GM23338 (cell line): ENCODE data around the gene THRB. TPM values are rescaled to one million over a fixed set of nuclear protein-coding genes. Genes with fewer than 3 reads are reported as not detected.

ENCODE experiments used
- ATAC-seq: fragments of 200-7000 bp; cut with Tn5 transposase; 3 replicates; pipeline ENCODE4 v1.9.1; 2020
- DNase-seq: peaks from one replicate; pipeline ENCODE4 v3.0.0-alpha.2; 2015; ENCODE audit warnings: low spot score
- H2AFZ ChIP-seq: fragments of 200-600 bp; sonication (generic); 2 replicates; pipeline ENCODE4 v1.8.0; 2016; ENCODE audit warnings: antibody characterized with exemption, mild to moderate bottlenecking, moderate library complexity
- H3F3A ChIP-seq: fragments of 200-600 bp; sonication (generic); replicated peaks from 2 replicates; pipeline ENCODE4 v1.8.0; 2017; ENCODE audit warnings: antibody characterized with exemption, mixed run types, low read depth
- H3K27ac ChIP-seq: fragments of 200-600 bp; sonication (generic); 2 replicates; pipeline ENCODE4 v1.6.1; 2016; ENCODE audit warnings: low read depth
- H3K27me3 ChIP-seq: fragments of 200-600 bp; sonication (generic); 2 replicates; pipeline ENCODE4 v1.8.0; 2016; ENCODE audit warnings: mild to moderate bottlenecking, mixed run types, moderate library complexity; ENCODE audit not compliant: insufficient read depth
- H3K36me3 ChIP-seq: fragments of 200-600 bp; sonication (generic); 2 replicates; pipeline ENCODE4 v1.8.0; 2016; ENCODE audit warnings: mild to moderate bottlenecking; ENCODE audit not compliant: insufficient read depth
- H3K4me1 ChIP-seq: fragments of 200-600 bp; sonication (generic); 2 replicates; pipeline ENCODE4 v1.8.0; 2016; ENCODE audit warnings: mild to moderate bottlenecking, moderate library complexity; ENCODE audit not compliant: insufficient read depth
- H3K4me2 ChIP-seq: fragments of 200-600 bp; sonication (generic); 2 replicates; pipeline ENCODE4 v1.7.1; 2017; ENCODE audit warnings: mixed run types
- H3K4me3 ChIP-seq: fragments of 200-600 bp; sonication (generic); 2 replicates; pipeline ENCODE4 v1.6.1; 2016; ENCODE audit warnings: mixed run types
- H3K79me2 ChIP-seq: fragments of 200-600 bp; sonication (generic); replicated peaks from 2 replicates; pipeline ENCODE4 v1.8.0; 2017; ENCODE audit warnings: mild to moderate bottlenecking; ENCODE audit not compliant: insufficient read depth
- H3K9me2 ChIP-seq: fragments of 200-600 bp; sonication (generic); 2 replicates; pipeline ENCODE4 v1.8.0; 2017; ENCODE audit not compliant: insufficient read depth
- H4K20me1 ChIP-seq: fragments of 200-600 bp; sonication (generic); replicated peaks from 2 replicates; pipeline ENCODE4 v1.8.0; 2017; ENCODE audit warnings: mild to moderate bottlenecking; ENCODE audit not compliant: insufficient read depth
- H3K27ac Mint-ChIP-seq: 2 replicates; pipeline ENCODE4 v1.8.0; 2020; ENCODE audit warnings: inconsistent platforms, mild to moderate bottlenecking, moderate library complexity, mixed read lengths
- H3K27me3 Mint-ChIP-seq: 3 replicates; pipeline ENCODE4 v1.8.0; 2022; ENCODE audit warnings: low read depth, mild to moderate bottlenecking, moderate library complexity, mixed read lengths, inconsistent platforms; ENCODE audit not compliant: insufficient read depth, poor library complexity
- H3K36me3 Mint-ChIP-seq: 3 replicates; pipeline ENCODE4 v1.8.0; 2021; ENCODE audit warnings: low read depth, mild to moderate bottlenecking, inconsistent platforms, moderate library complexity, mixed read lengths
- H3K4me1 Mint-ChIP-seq: 3 replicates; pipeline ENCODE4 v1.8.0; 2020; ENCODE audit warnings: mild to moderate bottlenecking, inconsistent platforms, mixed read lengths
- H3K4me3 Mint-ChIP-seq: 3 replicates; pipeline ENCODE4 v1.8.0; 2021; ENCODE audit warnings: moderate library complexity, mild to moderate bottlenecking, inconsistent platforms, mixed read lengths
- H3K9me3 Mint-ChIP-seq: 3 replicates; pipeline ENCODE4 v1.8.0; 2020; ENCODE audit warnings: moderate library complexity, mild to moderate bottlenecking, inconsistent platforms, mixed read lengths
- CREB1 ChIP-seq: fragments of 250-450 bp; sonication (Bioruptor Pico); IDR thresholded peaks from 2 replicates; pipeline ENCODE4 v1.5.0; 2020; ENCODE audit warnings: low read depth, mild to moderate bottlenecking, moderate library complexity
- CTCF ChIP-seq, 2 experiments: fragments of 200-600 bp in 1 of 2; sonication (generic) in 1 of 2; conservative IDR thresholded peaks; 2 replicates each; pipeline versions ENCODE4 v1.5.1 to v1.6.1; 2016 to 2017; ENCODE audit warnings: antibody characterized with exemption in 2 of 2, low read depth in 2 of 2, mild to moderate bottlenecking in 2 of 2, moderate library complexity in 1 of 2
- EZH2 ChIP-seq: fragments of 200-600 bp; sonication (generic); IDR thresholded peaks from one replicate; pipeline ENCODE4 v1.8.0; 2017; ENCODE audit warnings: antibody characterized with exemption, mild to moderate bottlenecking, low read depth; ENCODE audit not compliant: unreplicated experiment
- NANOG ChIP-seq: IDR thresholded peaks from 2 replicates; pipeline ENCODE4 v1.6.1; 2016; ENCODE audit warnings: antibody characterized with exemption, borderline replicate concordance
- POLR2AphosphoS5 ChIP-seq: IDR thresholded peaks from 2 replicates; pipeline ENCODE4 v1.6.1; 2016; ENCODE audit warnings: antibody characterized with exemption, low read depth
- STAT1 ChIP-seq: IDR thresholded peaks from one replicate; pipeline ENCODE4 v1.6.1; 2016; ENCODE audit warnings: antibody characterized with exemption; ENCODE audit not compliant: unreplicated experiment
- ZNF114 ChIP-seq: fragments of 250-450 bp; sonication (Bioruptor Pico); IDR thresholded peaks from 2 replicates; pipeline ENCODE4 v1.5.0; 2020; ENCODE audit warnings: mild to moderate bottlenecking, moderate library complexity
- ZNF331 ChIP-seq: fragments of 250-450 bp; sonication (Bioruptor Pico); IDR thresholded peaks from 2 replicates; pipeline ENCODE4 v1.5.0; 2020; ENCODE audit warnings: low read depth, mild to moderate bottlenecking, moderate library complexity
- polyA plus RNA-seq: library from polyadenylated mRNA; unstranded; fragments of >200 nt; fragmentation: Nextera tagmentation; extraction: Ambion mirVana; gene quantifications from 2 replicates; pipeline ENCODE4 v1.2.1, GENCODE V29; 2016
- total RNA-seq: library from RNA; depleted of rRNA; stranded (reverse); fragments of >200 nt; shearing (Covaris generic); gene quantifications from 2 replicates; pipeline ENCODE4 v1.2.3, GENCODE V29; 2014
- TF ChIP-seq, protein P1 (sequence below): IDR thresholded peaks from one replicate; pipeline ENCODE4 v1.6.1; 2018; ENCODE audit warnings: antibody characterized with exemption; ENCODE audit not compliant: unreplicated experiment

The THRB gene
- total and polyA plus RNA-seq, 2 experiments from 2014 or later: 1.7 to 3.2 TPM

- Histone ChIP-seq H3K4me3 (0 out of 2 replicates have a peak overlapping the region, but pooled peaks have one; percentile 5), H3K9me2 (0 out of 2 replicates have a peak, but pooled peaks cover 4% of the 10 kb centered on the region), H3F3A (peaks cover 6% of the 10 kb centered on the region; the same call in 1 of the 2 replicates), H3K79me2 (no peaks in the 10 kb centered on the region), H2AFZ (no peak overlapping the region), H3K27ac (peak overlapping the region; percentile 3; the same call in 1 of the 2 replicates), H3K27me3 (peaks cover 24% of the 10 kb centered on the region), H3K4me2 (peak overlapping the region; percentile 44), H3K4me1 (peaks cover 36% of the 10 kb centered on the region), H3K36me3 (no peaks in the 10 kb centered on the region), H4K20me1 (no peaks in the 10 kb centered on the region)
- H3K4me3 Mint-ChIP-seq: peak overlapping the region; percentile 33; the same call in 1 of the 3 replicates
- H3K27ac Mint-ChIP-seq: peak overlapping the region; percentile 78; the same call in 1 of the 2 replicates
- DNase-seq (no peak), ATAC-seq (no peak)
- peaks cover 35% of the 10 kb centered on the region for H3K27me3 Mint-ChIP-seq
- peak; percentile 36; the same call in 1 of the 2 replicates for TF ChIP-seq NANOG
- no peak for TF ChIP-seq CREB1
- 0 out of 3 replicates have a peak, but pooled peaks cover 4% of the 10 kb centered on the region for H3K9me3 Mint-ChIP-seq
- peaks cover 46% of the 10 kb centered on the region for H3K4me1 Mint-ChIP-seq
- no peaks in the 10 kb centered on the region for H3K36me3 Mint-ChIP-seq
These were observed 4.1 kb upstream of the THRB start for GRCh38 chr3:24498796-24499195.

DNA sequence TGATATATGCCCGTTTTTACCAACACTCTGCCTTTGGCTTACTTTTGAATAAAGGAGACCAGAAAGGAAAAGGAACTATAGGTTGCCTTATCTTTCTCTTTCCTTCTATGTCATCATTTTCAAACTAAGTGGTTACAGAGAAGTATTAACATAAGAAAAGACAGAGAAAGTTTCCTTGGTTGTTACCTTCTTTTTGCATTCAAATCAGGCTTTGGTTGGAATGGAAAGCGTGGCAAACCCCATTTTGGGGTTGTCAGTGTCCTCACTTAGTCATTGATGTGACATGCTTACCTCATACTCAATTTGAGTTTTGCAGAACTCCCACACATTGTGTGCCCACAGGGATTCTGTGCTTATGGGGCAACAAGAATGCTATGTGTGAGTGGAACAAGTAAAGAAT lies 3.7 kb upstream of the THRB start:
- peak overlapping the region; percentile 44 for H3K4me2 ChIP-seq
- DNase-seq (peak; percentile 62), ATAC-seq (no peak)
- H3F3A ChIP-seq: peaks cover 6% of the 10 kb centered on the region; the same call in 1 of the 2 replicates
- no peaks in the 10 kb centered on the region for H3K36me3 Mint-ChIP-seq
- peaks cover 39% of the 10 kb centered on the region for H3K27me3 Mint-ChIP-seq
- H3K27ac ChIP-seq: peak overlapping the region; percentile 3; the same call in 1 of the 2 replicates
- peaks cover 50% of the 10 kb centered on the region for H3K4me1 Mint-ChIP-seq
- peaks cover 40% of the 10 kb centered on the region for H3K4me1 ChIP-seq
- 0 out of 2 replicates have a peak overlapping the region, but pooled peaks have one; percentile 5 for H3K4me3 ChIP-seq
- 0 out of 3 replicates have a peak, but pooled peaks cover 4% of the 10 kb centered on the region for H3K9me3 Mint-ChIP-seq
- peak overlapping the region; percentile 78; the same call in 1 of the 2 replicates for H3K27ac Mint-ChIP-seq
- H2AFZ ChIP-seq: no peak overlapping the region
- no peaks in the 10 kb centered on the region for H3K79me2 ChIP-seq
- H3K36me3 ChIP-seq: no peaks in the 10 kb centered on the region
- 0 out of 2 replicates have a peak, but pooled peaks cover 4% of the 10 kb centered on the region for H3K9me2 ChIP-seq
- H4K20me1 ChIP-seq: no peaks in the 10 kb centered on the region
- no peak for TF ChIP-seq ZNF331 (CRISPR knock-in tag)
- 0 out of 2 replicates have a peak, but pooled peaks have one; percentile 24 for TF ChIP-seq CREB1
- no peak for TF ChIP-seq CTCF (conservative IDR thresholded peaks at IDR 0.05; ENCODE audit: low read depth in 2 of 2)
- no peak for TF ChIP-seq EZH2
- TF ChIP-seq NANOG: no peak
- TF ChIP-seq, protein P1, sequence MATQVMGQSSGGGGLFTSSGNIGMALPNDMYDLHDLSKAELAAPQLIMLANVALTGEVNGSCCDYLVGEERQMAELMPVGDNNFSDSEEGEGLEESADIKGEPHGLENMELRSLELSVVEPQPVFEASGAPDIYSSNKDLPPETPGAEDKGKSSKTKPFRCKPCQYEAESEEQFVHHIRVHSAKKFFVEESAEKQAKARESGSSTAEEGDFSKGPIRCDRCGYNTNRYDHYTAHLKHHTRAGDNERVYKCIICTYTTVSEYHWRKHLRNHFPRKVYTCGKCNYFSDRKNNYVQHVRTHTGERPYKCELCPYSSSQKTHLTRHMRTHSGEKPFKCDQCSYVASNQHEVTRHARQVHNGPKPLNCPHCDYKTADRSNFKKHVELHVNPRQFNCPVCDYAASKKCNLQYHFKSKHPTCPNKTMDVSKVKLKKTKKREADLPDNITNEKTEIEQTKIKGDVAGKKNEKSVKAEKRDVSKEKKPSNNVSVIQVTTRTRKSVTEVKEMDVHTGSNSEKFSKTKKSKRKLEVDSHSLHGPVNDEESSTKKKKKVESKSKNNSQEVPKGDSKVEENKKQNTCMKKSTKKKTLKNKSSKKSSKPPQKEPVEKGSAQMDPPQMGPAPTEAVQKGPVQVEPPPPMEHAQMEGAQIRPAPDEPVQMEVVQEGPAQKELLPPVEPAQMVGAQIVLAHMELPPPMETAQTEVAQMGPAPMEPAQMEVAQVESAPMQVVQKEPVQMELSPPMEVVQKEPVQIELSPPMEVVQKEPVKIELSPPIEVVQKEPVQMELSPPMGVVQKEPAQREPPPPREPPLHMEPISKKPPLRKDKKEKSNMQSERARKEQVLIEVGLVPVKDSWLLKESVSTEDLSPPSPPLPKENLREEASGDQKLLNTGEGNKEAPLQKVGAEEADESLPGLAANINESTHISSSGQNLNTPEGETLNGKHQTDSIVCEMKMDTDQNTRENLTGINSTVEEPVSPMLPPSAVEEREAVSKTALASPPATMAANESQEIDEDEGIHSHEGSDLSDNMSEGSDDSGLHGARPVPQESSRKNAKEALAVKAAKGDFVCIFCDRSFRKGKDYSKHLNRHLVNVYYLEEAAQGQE: no peak
- no peak for TF ChIP-seq STAT1
- TF ChIP-seq ZNF114 (CRISPR knock-in tag): no peak
- TF ChIP-seq POLR2AphosphoS5: no peak
- peaks cover 28% of the 10 kb centered on the region for H3K27me3 ChIP-seq
- peak overlapping the region; percentile 33; the same call in 1 of the 3 replicates for H3K4me3 Mint-ChIP-seq
